Esophagus squamous epithelium (tissue), 5 donors: ENCODE data around the gene EBPL. TPM values are rescaled to one million over a fixed set of nuclear protein-coding genes. Genes with fewer than 3 reads are reported as not detected.

Source experiments
- DNase-seq: peaks from one replicate; lab custom pipeline; 2025; lab: John Stamatoyannopoulos, UW
- H3K27ac ChIP-seq, 4 donors: fragments of 200-600 bp; sonication (generic); one replicate each; pipeline ENCODE4 v1.5.1; 2016 to 2019; ENCODE audit warnings: mild to moderate bottlenecking in 1 of 4
- H3K27me3 ChIP-seq, 4 donors: fragments of 200-600 bp; sonication (generic); 1 replicate in 3 of 4; 2 replicates in 1 of 4; pipeline versions ENCODE4 v1.5.1 to v1.6.0; 2017 to 2021; ENCODE audit warnings: antibody characterized with exemption in 1 of 4
- H3K36me3 ChIP-seq, 3 donors: fragments of 200-600 bp; sonication (generic); one replicate each; pipeline ENCODE4 v1.5.1; 2016 to 2019
- H3K4me1 ChIP-seq, 3 donors: fragments of 200-600 bp; sonication (generic); one replicate each; pipeline ENCODE4 v1.5.1; 2017 to 2019
- H3K4me3 ChIP-seq, 4 donors: fragments of 200-600 bp; sonication (generic); 1 replicate in 3 of 4; 2 replicates in 1 of 4; pipeline ENCODE4 v1.5.1; 2016 to 2019; ENCODE audit warnings: mild to moderate bottlenecking in 2 of 4, moderate library complexity in 1 of 4
- H3K9me3 ChIP-seq, 3 donors: fragments of 200-600 bp; sonication (generic); one replicate each; pipeline ENCODE4 v1.5.1; 2016 to 2019
- CTCF ChIP-seq, 6 experiments: fragments of 450-650 bp in 4 of 6; fragments of 200-600 bp in 2 of 6; sonication (generic) in 2 of 6; IDR thresholded peaks; one replicate each; pipeline ENCODE4 v1.5.1; 2016 to 2019; ENCODE audit warnings: antibody characterized with exemption in 6 of 6, mild to moderate bottlenecking in 4 of 6, moderate library complexity in 4 of 6
- POLR2A ChIP-seq, 4 donors: fragments of 450-650 bp; IDR thresholded peaks; one replicate each; pipeline ENCODE4 v1.6.1; 2017; ENCODE audit warnings: antibody characterized with exemption in 4 of 4, mild to moderate bottlenecking in 4 of 4, moderate library complexity in 3 of 4
- WGBS, 2 donors: methylation state at CpG; one replicate each; pipeline ENCODE4 v1.1.5; 2018; 5-methylcytosine and 5-hydroxymethylcytosine counted together
- intact Hi-C: fragments of 100-400 bp; cut with DNase I; formaldehyde crosslinking; loops from one replicate; pipeline ENCODE4 v1.15.0; 2022
- total RNA-seq, 4 donors: library from RNA; depleted of rRNA; stranded (reverse); fragments of >200 nt; gene quantifications; one replicate each; pipeline ENCODE4 v1.1.0, GENCODE V29; 2016
- donor health status: DM: yes; HTN: yes; CAD: no.

The EBPL gene
- total RNA-seq, 4 donors from 2014 or later, result 117 to 146 (median 127) TPM

GRCh38 chr13:49667773-49668172 is 23.5 kb downstream of the EBPL start:
- DNase-seq, result no peak
- peaks cover 0 to 47% (median 0%) of the 10 kb centered on the region in 3 donors for H3K36me3 ChIP-seq
- no peaks in the 10 kb centered on the region for H3K27me3 ChIP-seq
- intact Hi-C loops, result no loop called here
- H3K4me3 ChIP-seq, result no peak overlapping the region
- no peaks in the 10 kb centered on the region for H3K9me3 ChIP-seq
- peaks cover 0 to 22% (median 6%) of the 10 kb centered on the region in 3 donors for H3K4me1 ChIP-seq
- TF ChIP-seq CTCF (IDR thresholded peaks at IDR 0.05), result no peak
- TF ChIP-seq POLR2A (IDR thresholded peaks at IDR 0.05), result no peak
- no peak overlapping the region for H3K27ac ChIP-seq
- 60 to 63% methylated on average over 2 of the region's 2 CpGs for WGBS, 2 donors

GRCh38 chr13:49664606-49665005 is 26.7 kb downstream of the EBPL start:
- peaks cover 0 to 77% (median 0%) of the 10 kb centered on the region in 3 donors for H3K36me3 ChIP-seq
- H3K4me1 ChIP-seq, result peaks cover 0 to under 1% (median 0%) of the 10 kb centered on the region in 3 donors
- TF ChIP-seq POLR2A (IDR thresholded peaks at IDR 0.05), result no peak
- TF ChIP-seq CTCF (IDR thresholded peaks at IDR 0.05), result no peak
- H3K4me3 ChIP-seq, result no peak overlapping the region
- no peak overlapping the region for H3K27ac ChIP-seq
- intact Hi-C loops, result no loop called here
- H3K27me3 ChIP-seq, result no peaks in the 10 kb centered on the region
- no peak for DNase-seq
- 77 to 83% methylated on average over 4 of the region's 4 CpGs for WGBS, 2 donors
- no peaks in the 10 kb centered on the region for H3K9me3 ChIP-seq

DNA sequence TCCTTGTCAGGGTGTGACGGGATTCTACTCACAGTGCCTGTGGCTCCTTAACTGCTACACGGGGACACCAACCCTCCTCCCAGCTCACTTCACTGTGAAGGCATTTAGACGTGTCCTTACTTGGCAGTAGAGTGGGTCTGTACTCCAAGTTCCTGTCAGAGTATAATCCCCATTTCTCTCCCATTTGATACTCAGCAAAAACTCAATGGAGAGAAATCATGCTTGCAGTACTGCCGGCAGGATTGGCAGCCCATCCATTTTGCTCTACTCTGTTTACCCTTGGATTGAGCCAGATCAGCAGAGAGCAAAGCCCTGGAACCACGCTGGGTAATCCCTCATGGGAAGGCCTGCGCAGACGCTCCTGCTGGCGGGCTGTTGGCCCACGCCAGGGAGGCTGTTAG is 34.0 kb downstream of the EBPL start:
- intact Hi-C loops, result loop anchor here (10.0 kb wide), 1 partner anchor 188 kb away; no protein-coding TSS in a partner anchor
- Histone ChIP-seq H3K9me3 (no peaks in the 10 kb centered on the region), H3K36me3 (peaks cover 0 to 33% (median 0%) of the 10 kb centered on the region in 3 donors), H3K27me3 (no peaks in the 10 kb centered on the region), H3K27ac (peak overlapping the region in 3 of 4 donors; percentile 50 to 76 (median 71)), H3K4me3 (no peak overlapping the region), H3K4me1 (peaks cover 9 to 44% (median 12%) of the 10 kb centered on the region in 3 donors)
- no peak for DNase-seq
- whole genome bisulfite sequencing, 2 donors, result 25 to 32% methylated on average over 9 of the region's 9 CpGs
- TF ChIP-seq CTCF (IDR thresholded peaks at IDR 0.05) (peak in 1 of 6 experiments; percentile 5), POLR2A (IDR thresholded peaks at IDR 0.05) (no peak)

- 48 to 75% methylated on average over 3 of the region's 3 CpGs for WGBS, 2 donors
- intact Hi-C loops, result loop anchor here (10.0 kb wide), 1 partner anchor 189 kb away; no protein-coding TSS in a partner anchor
- no peak overlapping the region for H3K4me3 ChIP-seq
- no peak for TF ChIP-seq POLR2A (IDR thresholded peaks at IDR 0.05)
- TF ChIP-seq CTCF (IDR thresholded peaks at IDR 0.05), result no peak
- peaks cover 0 to 19% (median 0%) of the 10 kb centered on the region in 3 donors for H3K36me3 ChIP-seq
- H3K27ac ChIP-seq, result peak overlapping the region; percentile 15 to 76 (median 48)
- no peak for DNase-seq
- H3K4me1 ChIP-seq, result peaks cover 9 to 45% (median 12%) of the 10 kb centered on the region in 3 donors
- no peaks in the 10 kb centered on the region for H3K27me3 ChIP-seq
- no peaks in the 10 kb centered on the region for H3K9me3 ChIP-seq
Observed at GRCh38 chr13:49655906-49656305, 35.4 kb downstream of the EBPL start.

DNA sequence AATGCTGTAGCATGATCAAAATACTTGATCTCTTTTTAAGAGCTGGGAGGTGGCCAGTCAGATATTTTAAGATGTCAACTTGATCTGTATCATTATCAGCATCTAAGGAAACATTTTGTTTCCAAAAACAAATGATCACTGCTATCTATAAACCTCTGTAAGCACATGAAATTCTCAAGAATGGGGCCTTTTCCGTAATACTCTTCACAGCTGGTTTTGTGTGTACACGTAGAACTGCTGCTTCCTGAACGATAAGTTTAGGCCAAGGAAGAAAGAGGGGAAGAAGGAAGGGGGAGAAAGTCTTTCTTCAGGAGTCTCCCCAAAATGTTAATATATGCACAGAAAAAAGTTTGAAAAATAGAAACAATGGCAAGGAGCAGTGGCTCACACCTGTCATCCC is 37.3 kb downstream of the EBPL start:
- intact Hi-C loops, result loop anchor here (10.0 kb wide), 1 partner anchor 191 kb away; no protein-coding TSS in a partner anchor
- Histone ChIP-seq H3K9me3 (no peaks in the 10 kb centered on the region), H3K27me3 (no peaks in the 10 kb centered on the region), H3K27ac (no peak overlapping the region), H3K36me3 (peaks cover 0 to 1% (median 0%) of the 10 kb centered on the region in 3 donors), H3K4me1 (peaks cover 9 to 45% (median 12%) of the 10 kb centered on the region in 3 donors), H3K4me3 (no peak overlapping the region)
- TF ChIP-seq POLR2A (IDR thresholded peaks at IDR 0.05), result no peak
- TF ChIP-seq CTCF (IDR thresholded peaks at IDR 0.05), result no peak
- no peak for DNase-seq
- 81 to 84% methylated on average over 3 of the region's 3 CpGs for WGBS, 2 donors
